ENCODE data around the gene SRSF5.
"Not testable (repeated sequence)": the region's sequence is repeated elsewhere in the genome, so short reads cannot be mapped to it uniquely, and the experiment has no call there.

SRSF5 gene

GRCh38 chr14:69766984-69767368 lies at the start of gene SRSF5:
SRSF5 (plus strand) TSS chr14:69767142; CDS start chr14:69768157, 1,015 bp downstream.
- peak; percentile 99 for DNase-seq (ENCODE audit: low spot score)
- peak; percentile 99 for FAIRE-seq

DNA sequence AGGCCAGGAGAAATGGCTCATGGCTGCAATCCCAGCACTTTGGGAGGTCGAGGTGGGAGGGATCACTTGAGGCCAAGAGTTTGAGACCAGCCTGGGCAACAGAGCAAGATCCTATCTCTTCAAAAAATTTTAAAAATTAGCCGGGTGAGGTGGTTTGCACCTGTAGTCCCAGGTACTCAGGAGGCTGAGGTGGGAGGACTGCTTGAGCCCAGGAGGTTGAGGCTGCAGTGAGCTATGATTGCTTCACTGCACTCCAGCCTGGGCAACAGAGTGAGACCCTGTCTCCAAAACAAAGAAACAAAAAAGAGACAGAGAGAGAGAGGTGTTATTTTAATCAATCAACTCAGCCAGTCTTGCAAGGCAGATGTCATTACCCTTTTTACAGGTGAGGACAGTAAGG lies 48.3 kb upstream of the SRSF5 start:
- peak; percentile 13 for FAIRE-seq
- DNase-seq (ENCODE audit: low spot score), result not testable (repeated sequence)

GRCh38 chr14:69719501-69719951 lies 47.4 kb upstream of the SRSF5 start:
- FAIRE-seq, result no peak
- DNase-seq (ENCODE audit: low spot score), result no peak

DNA sequence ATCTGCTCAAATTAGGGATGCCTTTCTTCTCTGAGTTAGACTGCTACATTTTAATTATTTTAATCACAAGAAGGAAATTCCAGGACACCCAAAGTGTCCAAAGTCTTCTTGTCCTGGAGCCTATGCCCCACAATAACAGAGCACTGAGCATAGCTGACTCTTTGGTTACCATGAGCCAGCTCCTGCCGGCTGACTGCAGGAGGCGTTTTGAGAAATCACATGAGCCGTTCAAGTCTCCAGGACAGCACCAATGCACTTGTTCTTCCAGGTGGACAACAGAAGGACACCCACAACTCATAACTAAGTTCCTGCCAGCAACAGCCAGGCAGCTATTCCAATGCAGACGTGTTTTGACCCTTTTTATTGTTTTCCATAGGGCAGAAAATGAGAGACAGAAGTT lies 46.0 kb upstream of the SRSF5 start:
- DNase-seq (ENCODE audit: low spot score) (no peak), FAIRE-seq (no peak)

DNA sequence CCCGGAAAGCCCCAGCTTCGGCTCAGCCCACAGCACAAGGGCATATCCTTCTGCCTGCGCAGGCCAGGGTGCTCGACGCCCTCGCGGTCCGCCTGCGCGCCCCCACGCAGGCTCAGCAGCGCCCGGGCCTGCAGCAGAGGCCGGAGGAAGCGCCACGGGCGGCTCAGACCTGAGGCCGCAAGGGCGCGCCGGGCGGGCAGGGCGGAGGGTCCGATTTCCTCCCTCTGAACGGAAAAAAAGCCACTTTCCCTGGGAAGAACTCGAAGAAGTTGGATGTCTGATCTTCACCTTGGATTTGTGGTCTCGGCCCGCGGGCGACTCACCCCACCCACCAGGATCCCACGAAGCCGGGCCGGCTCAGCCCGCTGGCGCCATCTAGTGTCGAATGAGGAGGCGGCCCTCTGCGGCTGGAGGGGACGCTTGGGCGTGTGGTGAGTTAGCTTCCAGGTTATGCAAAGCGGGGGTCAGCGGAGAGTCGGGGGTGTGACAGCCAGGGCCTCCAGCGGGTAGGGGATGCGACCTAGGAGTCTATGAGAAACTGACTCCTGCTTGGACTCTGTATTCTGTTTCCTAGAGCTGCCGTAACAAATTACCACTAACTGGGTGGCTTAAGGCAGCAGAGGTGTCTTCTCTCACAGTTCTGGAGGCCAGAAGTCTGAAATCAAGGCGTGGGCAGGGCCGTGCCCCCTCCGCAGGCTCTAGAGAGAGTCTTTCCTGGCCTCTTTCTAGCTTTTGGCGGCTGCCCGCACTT lies 40.0 kb upstream of the SRSF5 start:
- peak; percentile 97 for DNase-seq (ENCODE audit: low spot score)
- FAIRE-seq, result peak; percentile 97

GRCh38 chr14:69727860-69728259 lies 39.1 kb upstream of the SRSF5 start:
- FAIRE-seq (no peak), DNase-seq (ENCODE audit: low spot score) (no peak)

DNA sequence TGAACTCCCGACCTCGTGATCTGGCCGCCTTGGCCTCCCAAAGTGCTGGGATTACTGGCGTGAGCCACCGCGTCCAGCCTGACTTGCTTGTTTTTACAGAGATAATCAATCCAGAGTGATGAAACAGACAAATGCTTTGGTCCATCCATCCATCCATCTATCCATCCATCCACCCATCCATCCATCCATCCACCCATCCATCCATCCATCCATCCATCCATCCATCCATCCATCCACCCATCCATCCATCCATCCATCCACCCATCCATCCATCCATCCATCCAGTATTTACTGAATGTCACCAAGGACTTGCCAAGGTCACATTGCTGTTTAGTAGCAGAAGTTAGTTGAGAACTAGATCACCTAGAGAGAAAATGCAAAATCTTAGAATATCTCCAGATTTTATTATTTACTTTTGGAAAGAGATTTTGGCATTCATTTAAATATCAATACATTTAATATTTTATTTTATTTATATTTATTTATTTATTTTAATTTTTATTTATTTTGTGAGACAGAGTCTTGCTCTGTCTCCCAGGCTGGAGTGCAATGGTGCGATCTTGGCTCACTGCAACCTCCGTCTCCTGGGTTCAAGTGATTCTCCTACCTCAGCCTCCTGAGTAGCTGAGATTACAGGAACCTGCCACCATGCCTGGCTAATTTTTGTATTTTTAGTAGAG lies 34.9 kb upstream of the SRSF5 start:
- DNase-seq (ENCODE audit: low spot score); FAIRE-seq: not testable (repeated sequence)

DNA sequence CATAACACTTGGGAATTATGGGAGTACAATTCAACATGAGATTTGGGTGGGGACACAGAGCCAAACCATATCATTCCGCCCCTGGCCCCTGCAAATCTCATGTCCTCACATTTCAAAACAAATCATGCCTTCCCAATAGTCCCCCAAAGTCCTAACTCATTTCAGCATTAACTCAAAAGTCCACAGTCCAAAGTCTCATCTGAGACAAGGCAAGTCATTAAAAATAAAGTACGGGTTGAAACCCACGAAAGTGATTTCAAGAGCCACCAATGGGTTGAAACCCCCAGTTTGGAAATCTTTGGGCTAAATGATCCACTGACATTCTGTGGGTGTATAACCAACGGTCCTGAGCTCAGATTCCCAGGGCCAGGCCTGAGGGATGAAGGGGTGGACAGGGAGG lies 30.5 kb upstream of the SRSF5 start:
- FAIRE-seq, result peak; percentile 40
- not testable (repeated sequence) for DNase-seq (ENCODE audit: low spot score)

DNA sequence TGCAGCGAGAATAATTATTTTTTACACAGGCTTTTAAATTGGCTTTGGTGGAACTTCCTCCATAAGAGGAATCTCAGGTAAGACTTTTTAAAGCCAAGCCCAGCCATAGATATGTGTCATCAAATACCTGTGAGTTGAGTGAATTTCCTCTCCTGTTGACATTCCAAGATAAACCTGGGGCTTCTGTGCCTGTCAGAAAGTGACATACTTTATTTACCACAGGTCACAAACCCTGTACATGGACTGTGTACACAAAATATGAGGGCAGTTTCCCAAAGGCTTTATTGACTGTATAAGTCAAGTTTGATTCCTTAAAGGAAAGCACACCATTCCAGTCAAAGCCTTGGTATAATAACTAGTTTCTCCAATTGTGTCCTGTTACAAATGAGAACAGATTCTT lies 25.9 kb upstream of the SRSF5 start:
- DNase-seq (ENCODE audit: low spot score), result no peak
- FAIRE-seq, result peak; percentile 89

- peak; percentile 37 for FAIRE-seq
- no peak for DNase-seq (ENCODE audit: low spot score)
These were observed 17.0 kb upstream of the SRSF5 start for GRCh38 chr14:69749956-69750355.

- DNase-seq (ENCODE audit: low spot score) (no peak), FAIRE-seq (no peak)
These were observed 16.4 kb upstream of the SRSF5 start for GRCh38 chr14:69750495-69750894.

- FAIRE-seq (no peak), DNase-seq (ENCODE audit: low spot score) (no peak)
These were observed 14.2 kb upstream of the SRSF5 start for GRCh38 chr14:69752773-69753172.

GRCh38 chr14:69753860-69754259 lies 13.1 kb upstream of the SRSF5 start:
- DNase-seq (ENCODE audit: low spot score) (no peak), FAIRE-seq (no peak)

DNA sequence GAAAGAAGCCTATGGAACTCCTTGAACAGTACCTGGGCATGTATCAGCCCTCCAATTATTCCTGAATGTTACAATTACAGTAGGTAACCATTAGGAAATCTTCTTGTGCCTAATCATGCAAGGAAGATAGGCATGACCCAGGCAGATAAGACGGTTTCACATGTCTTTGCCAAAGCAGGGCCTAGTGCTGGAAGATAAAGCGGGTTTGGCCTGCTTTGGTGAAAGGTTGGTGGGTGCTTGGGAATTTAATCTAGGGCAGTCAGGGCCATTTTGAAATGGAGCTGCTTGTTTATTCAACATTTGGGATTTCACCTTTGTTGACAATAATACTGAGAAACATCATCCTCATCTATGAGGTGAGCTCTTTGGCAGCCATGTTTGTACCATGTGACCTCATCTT lies 12.5 kb upstream of the SRSF5 start:
- FAIRE-seq, result no peak
- DNase-seq (ENCODE audit: low spot score), result no peak

GRCh38 chr14:69755296-69755695 lies 11.6 kb upstream of the SRSF5 start:
- no peak for DNase-seq (ENCODE audit: low spot score)
- FAIRE-seq, result no peak

- no peak for FAIRE-seq
- DNase-seq (ENCODE audit: low spot score), result no peak
These were observed 11.2 kb upstream of the SRSF5 start for GRCh38 chr14:69755784-69756183.

GRCh38 chr14:69756298-69756697 lies 10.6 kb upstream of the SRSF5 start:
- DNase-seq (ENCODE audit: low spot score) (no peak), FAIRE-seq (no peak)

DNA sequence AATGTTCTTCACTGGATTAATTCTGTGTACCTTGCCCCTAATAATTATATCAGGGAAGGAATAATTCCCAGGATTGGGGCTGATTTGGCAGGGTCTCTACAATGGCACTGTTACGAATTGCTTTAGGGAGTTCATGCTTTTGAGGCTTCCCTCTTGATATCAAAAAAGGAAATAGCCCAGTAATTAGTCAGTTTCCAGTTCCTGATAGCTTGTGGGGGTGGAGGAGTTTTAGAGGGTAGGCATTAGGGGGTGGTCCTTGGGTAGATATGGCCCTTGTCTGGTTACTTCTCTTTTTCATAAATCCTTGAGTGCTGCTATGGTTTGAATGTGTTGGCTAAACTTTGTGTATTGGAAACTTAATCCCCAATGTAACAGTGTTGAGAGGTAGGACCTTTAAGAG lies 6.1 kb upstream of the SRSF5 start:
- DNase-seq (ENCODE audit: low spot score) (no peak), FAIRE-seq (peak; percentile 23)

DNA sequence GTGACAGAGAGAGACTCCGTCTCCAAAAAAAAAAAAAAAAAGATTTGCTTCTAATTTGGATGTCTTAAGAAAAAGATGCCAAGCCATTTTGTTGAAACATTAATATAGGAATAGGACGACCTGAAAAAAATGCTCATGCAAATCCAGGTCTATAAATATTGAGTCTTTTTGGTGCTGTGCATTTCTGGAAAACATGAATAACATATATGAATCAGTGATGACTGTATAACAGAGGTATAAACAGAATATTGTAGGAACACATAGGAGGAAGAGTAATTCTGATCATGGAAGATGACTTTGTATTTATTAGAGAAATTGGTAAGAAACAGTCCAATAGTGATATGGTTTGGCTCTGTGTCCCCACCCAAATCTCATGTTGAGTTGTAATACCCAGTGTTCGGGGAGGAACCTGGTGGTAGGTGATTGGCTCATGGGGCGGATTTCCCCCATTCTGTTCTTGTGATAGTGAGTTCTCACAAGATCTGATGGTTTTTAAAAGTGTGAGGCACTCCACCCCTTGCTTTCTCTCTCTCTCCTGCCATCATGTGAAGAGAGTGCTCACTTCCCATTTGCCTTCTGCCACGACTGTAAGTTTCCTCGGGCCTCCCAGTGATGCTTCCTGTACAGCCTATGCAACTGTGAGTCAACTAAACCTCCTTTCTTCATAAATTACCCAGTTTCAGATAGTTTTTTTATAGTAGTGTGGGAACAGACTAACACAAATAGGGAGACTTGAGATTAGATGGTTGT lies 3.0 kb upstream of the SRSF5 start:
- FAIRE-seq (no peak), DNase-seq (ENCODE audit: low spot score) (no peak)

- no peak for FAIRE-seq
These were observed 542 bp downstream of the SRSF5 start for GRCh38 chr14:69767369-69767999.

GRCh38 chr14:69768873-69769272 lies 1.9 kb downstream of the SRSF5 start:
- DNase-seq (ENCODE audit: low spot score), result no peak
- FAIRE-seq, result peak; percentile 95

More at GRCh38 chr14:69767369-69767999, 542 bp downstream of the SRSF5 start:
- peak; percentile 99 for DNase-seq (ENCODE audit: low spot score)

DNA sequence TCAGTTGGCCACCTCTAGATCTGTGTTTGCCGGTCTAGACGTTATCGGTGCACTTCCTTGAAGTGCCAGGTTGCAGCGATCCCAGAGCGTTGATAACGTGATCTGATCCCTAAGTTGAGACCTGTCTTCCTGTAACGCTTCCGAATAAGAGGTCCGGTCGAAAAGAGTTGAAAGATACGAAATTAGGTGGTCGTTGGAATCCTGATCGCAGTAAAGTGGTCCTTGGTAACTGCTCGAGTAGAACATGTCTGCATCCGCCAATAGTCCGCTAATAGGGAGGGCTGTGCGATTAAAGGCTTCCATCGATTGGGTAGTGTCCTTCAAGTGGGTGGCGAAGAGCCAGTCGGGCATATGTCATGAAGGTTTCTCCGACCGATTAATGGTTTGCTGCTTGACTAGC lies 2.7 kb downstream of the SRSF5 start:
- no peak for DNase-seq (ENCODE audit: low spot score)
- FAIRE-seq, result peak; percentile 87

All from urothelium cell line (cell line).